GM21423 (cell line): ENCODE results near the gene DNER.
"Not testable (repeated sequence)": the region's sequence is repeated elsewhere in the genome, so short reads cannot be mapped to it uniquely, and the experiment has no call there.

Source experiments
- ATAC-seq: cut with Tn5 transposase; IDR thresholded peaks from one replicate; pipeline ENCODE4 v1.9.1; 2021; ENCODE audit warnings: mild to moderate bottlenecking, moderate library complexity; ENCODE audit not compliant: unreplicated experiment

The DNER gene

GRCh38 chr2:229718057-229718456 lies 3.7 kb upstream of the DNER start:
- ATAC-seq: no peak

GRCh38 chr2:229715895-229716507 lies 1.6 kb upstream of the DNER start:
- ATAC-seq: no peak

DNA sequence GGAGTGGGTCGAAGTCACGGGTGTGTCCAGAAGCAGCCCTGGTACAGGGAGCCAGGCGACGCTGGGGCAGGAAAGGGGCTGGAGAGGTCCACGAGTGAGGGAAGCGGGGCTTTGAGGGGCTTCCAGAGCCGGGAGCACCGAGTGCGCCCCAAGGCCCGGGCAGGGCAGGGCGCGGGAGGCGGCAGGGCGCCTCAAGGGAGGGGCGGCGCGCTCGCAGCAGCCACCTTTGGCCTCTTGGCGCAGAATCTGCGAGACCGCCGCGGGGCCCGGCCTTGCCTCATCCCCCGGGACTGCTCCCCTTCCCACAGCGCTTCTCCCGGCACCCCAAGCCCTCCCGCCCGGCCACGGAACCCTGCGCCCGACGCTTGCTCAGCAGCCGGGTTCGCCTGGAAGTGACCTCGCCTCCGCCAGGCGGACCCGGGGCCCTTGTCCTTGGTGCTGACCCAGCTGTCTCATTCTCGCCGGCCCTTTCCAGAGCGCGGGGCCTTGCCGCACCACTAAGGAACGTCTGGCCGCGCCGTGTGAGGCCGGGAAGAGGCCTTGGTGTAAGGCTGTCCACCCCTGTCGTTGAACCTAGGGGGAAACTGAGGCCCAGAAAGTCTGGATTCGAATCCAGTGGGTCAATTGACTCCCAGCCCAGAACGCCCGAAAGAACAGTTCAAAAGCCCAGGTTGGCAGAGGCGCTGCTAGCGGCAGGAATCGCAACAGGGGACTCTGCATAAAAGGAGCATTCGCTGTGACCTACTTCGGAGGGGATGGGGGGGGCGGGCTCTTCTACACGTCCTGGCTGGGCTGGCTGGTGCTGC lies 584 bp upstream of the DNER start:
- ATAC-seq: peak; percentile 5

DNA sequence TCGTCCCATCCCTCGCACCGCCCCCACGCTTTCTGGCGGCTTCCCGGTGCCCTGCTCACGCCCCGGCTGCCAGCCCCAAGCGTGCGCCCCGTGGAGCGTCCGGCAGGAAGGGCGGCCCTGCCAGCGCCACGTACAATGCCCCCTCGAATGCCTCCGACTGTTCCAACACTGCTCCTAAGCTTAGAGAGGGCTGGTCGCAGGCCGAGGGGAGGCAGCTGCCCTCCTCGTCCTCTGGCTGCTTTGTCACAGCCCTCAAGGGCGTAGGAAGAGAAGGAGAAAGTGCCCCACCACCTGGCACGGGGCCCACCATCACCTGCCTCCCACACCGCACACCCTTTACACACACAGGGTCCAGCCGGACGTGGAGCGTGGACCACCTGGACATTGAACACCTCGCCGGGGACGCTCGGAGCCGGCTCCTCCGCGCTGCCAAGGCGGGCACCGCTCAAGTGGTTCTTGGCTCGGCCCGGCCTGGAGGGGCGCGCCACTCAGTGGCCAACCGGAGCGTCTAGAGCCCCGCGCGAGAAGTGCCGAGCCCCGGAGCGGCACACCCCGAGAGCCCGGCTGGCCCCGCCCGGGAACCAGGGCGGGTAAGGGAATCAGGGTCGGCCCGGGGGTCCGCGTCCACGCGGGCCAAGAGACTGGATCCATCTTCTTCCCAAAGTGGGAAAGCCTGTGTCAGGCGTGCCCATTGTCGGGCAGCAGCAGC lies 830 bp downstream of the DNER start:
- ATAC-seq: no peak

DNA sequence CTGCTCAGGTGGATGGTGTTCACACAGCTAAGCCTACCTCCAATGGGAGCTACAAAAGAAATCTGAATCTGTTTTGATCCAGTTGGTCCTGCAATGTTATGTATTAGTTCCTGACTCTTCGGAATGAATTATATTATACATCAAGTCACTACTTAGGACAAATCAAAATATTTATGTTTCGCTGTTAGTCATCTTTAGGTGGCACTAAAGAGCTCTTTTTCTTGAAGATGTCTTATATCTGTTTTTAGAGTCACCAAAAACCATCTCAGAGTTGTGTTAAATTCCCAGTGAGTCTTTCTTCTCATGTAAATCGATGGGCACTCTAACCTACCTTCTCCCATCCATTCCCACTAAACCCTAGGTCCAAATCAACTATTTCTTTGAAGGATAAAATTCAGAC lies 2.2 kb downstream of the DNER start:
- ATAC-seq: no peak

- no peak for ATAC-seq
These were observed 6.0 kb downstream of the DNER start for GRCh38 chr2:229708335-229708734.

DNA sequence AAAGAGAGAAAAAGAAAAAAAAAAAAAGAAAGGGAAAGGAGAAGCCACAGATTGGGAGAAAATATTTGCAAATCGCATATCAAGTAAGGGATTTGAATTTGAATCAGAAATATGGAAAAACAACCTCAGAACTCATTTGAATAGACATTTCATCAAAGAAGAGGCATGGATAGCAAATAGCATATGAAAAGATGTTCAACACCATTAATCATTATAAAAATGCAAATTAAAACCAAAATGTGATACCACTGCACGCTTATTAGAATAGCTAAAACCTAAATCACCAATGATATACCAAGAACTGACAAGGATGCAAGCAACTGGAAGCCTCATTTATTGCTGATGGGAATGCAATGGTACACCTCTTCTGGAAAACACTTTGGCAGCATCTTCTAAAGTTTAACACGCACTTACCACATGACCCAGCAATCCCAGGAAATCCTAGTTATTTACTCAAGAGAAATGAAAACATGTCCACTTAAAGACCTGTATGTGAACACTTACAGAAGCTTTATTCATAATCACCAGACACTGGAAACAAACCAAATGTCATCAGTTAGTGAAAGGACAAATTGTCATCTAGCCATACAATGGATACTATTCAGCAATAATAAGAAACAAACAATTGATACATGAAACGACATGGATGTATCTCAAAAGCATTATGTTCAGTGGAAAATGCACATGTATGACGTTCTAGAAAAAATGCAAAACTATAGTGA lies 10.3 kb downstream of the DNER start:
- ATAC-seq: no peak

GRCh38 chr2:229701716-229702115 lies 12.6 kb downstream of the DNER start:
- ATAC-seq: no peak

DNA sequence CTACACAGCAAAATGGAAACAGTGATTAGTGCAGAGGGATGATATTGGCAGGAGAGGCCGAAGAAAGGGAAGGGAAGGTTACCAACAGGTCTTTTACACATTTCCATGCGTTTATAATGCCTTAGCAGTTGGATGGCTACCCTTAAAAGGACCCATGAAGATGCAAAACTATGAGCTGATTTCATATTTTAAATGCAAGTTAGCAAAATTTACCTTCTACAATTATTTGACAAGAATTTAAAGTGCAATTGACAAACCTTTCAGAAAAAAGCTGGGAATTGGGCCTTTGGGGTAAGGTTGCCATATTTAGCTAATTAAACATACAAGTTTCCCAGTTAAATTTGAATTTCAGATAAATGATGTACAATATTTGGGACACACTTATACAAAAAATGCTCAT lies 13.3 kb downstream of the DNER start:
- no peak for ATAC-seq

- no peak for ATAC-seq
These were observed 18.4 kb downstream of the DNER start for GRCh38 chr2:229695961-229696360.

- ATAC-seq: not testable (repeated sequence)
These were observed 20.5 kb downstream of the DNER start for GRCh38 chr2:229693845-229694244.

DNA sequence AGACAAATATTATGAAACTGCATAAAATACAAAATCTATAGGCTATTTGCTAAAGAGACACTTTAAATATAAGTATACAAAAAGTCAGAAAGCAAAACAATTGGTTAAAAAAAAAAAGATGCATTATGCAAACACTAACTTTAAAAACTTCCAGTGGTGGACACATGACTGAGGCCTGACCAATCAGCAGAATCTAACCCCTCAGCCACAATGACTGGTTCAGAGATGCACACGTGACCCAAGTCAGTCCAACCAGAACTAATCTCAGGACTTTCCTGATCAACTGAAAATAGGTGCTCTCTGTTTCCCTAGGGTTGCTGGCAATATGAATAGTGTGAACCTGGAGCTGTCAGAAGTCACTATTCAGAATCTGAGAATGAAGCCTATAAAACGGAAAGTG lies 22.7 kb downstream of the DNER start:
- no peak for ATAC-seq

- no peak for ATAC-seq
These were observed 25.0 kb downstream of the DNER start for GRCh38 chr2:229689307-229689839.

DNA sequence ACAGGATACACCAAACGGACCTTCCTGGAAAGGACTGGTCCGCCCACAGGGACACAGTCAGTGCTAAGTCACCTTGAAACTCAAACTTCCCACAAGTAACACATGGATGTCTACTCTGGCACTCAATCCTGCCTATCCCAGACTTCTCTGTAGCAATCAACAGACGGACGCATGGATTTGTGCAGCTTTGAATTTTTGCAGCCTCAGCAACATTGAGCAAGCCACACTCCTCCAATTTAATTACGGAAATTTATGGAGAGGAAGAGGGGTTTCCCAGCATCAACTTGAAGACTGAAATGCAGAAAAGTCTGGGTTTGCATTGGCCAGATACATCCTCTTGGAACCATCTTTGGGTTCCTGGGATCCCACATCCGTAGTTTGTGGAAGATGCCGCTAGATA lies 26.2 kb downstream of the DNER start:
- no peak for ATAC-seq

DNA sequence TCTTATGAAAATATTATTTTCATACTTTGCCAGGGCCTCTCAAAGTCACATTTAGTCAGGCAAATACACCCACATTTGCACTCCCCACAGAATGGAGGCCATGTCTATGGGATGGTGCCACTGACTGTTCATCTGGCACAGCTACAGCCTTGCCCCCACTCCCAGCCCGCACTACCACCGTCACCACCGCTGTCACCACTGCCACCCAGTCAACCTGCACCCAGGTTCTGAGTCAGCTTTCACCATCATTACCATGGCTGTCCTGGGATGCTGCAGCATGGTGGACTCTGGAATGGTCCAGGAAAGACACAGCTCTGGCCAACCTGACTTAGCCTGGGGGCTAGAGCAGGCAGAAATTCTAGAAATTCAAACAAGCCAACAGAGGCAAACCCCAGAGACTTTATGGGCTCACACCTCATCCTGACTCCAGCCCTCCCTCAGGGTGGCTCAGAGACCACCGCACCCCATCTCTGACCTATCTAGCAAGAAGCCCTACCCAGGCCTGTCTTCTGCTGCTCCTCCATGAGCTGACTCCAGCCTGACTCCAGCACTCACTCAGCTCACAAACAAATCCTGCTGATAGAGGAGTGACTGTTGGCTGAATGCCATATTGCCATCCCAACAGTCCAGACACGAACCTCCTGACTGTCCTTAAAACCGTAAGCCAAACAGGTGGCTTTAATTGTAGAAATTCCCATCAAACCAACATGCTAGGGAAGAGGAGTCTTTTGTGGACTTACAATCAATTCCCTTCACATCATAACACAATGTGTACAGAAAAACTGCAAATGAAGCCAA lies 28.0 kb downstream of the DNER start:
- ATAC-seq: no peak

DNA sequence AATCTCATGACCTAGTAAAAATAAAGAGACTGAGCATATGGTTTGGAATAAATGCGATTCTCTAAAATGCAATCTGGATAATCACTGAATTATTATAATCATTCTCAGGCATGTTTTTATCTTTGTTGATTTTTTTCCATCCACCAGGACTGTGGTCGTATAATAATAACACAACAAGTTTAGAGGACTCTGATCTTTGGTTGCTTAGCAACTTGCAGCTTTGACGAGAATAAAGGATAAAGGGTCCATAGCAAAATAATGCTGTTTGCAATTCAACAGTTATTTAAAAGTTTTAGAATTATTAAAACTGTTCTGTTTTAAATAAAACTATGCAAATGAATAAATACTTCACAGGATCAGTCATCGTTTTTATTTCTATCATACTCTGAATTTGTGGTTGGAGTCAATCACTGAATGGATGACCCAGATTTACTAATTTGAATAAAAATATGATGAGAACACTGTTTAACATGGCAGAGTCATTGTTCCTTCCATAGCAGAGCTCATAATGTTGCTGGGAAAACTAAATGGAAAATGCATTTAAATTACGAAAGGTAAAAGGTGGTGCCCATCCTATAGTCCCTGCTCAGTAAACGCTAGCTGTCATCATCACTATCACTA lies 29.3 kb downstream of the DNER start:
- ATAC-seq: no peak

DNA sequence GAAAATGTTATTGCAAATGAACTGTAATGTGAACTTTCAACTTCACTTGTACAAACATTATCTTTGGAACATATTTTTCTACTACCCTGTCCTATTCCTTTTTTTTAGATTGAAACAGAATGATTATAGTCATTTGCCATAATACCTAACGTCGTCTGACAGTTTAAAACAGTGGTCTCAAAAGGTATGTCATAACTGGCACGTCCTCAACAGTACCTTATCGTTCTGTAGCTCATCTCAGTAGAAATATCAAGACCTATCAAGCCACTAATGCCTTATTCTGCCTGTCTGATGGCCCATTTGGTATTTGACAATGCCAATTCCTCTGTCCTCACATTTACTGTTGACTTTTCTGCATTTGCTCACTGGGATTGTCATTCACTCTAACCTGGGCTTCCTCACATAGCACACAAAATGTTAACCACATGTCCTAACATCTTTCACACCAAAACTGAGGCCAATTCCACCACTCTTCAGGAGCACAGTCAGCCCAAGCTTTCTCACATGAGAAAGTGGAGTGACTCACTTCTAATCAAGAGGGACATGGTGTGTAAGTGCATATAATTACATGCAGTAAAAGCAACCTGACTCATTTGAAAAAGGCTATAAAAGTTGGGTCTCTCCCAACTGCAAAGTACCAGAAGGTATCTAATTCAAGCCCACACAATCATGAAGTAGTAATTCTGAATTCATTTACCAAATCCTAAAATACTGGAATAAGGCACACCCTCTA lies 34.8 kb downstream of the DNER start:
- no peak for ATAC-seq

DNA sequence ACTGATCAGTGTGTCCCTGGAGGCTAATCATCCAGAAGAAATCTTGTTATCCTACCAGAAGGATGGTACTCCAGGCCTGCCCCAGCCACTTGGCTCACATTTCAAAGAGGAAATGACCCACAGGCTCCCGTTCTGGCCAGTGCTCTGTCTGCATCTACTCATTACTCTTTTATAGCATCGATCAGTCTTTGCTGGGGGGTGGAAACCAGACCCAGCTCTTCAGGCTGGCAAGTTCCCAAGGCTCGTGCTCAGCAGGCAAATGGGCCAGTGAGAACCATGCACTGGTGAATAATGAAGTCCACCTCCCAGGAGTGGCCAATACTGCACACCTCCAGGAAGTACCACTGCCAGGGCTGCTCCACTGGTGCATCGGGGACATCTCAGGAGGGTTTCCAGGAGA lies 38.8 kb downstream of the DNER start:
- ATAC-seq: no peak

GRCh38 chr2:229674830-229675530 lies 39.4 kb downstream of the DNER start:
- ATAC-seq: no peak
